TTC549 (cell line): Measurements from ENCODE around the gene RUNX3.

ENCODE experiments used
- FAIRE-seq: peaks from 2 replicates; lab custom pipeline; 2012; peaks lifted over from hg19 to GRCh38; lab: Jason Lieb, UNC

Gene RUNX3

GRCh38 chr1:24946861-24947658, 17.0 kb upstream of the RUNX3 start:
- FAIRE-seq = no peak

- no peak for FAIRE-seq
Measured at GRCh38 chr1:24945354-24946326, 15.6 kb upstream of the RUNX3 start.

DNA sequence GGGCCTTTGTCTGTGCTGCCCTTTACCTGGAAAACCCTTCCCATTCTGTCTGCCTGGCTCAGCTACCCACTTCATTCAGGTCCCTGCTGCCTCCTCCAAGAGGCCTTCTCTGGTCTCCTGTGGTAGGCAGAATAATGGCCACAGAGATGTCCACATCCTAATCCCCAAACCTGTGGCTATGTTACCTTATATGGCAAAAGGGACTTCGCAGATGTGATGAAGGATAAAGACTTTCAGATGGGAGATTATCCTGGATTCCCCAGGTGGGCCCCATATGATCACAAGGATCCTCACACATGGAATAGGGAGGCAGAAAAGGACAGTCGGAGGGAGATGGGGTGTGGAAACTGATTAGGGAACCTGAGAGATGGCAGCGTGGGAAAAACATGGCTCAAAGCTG, 14.2 kb upstream of the RUNX3 start:
- no peak for FAIRE-seq

- FAIRE-seq = no peak
Measured at GRCh38 chr1:24942789-24943188, 12.7 kb upstream of the RUNX3 start.

GRCh38 chr1:24941564-24941963, 11.5 kb upstream of the RUNX3 start:
- no peak for FAIRE-seq

DNA sequence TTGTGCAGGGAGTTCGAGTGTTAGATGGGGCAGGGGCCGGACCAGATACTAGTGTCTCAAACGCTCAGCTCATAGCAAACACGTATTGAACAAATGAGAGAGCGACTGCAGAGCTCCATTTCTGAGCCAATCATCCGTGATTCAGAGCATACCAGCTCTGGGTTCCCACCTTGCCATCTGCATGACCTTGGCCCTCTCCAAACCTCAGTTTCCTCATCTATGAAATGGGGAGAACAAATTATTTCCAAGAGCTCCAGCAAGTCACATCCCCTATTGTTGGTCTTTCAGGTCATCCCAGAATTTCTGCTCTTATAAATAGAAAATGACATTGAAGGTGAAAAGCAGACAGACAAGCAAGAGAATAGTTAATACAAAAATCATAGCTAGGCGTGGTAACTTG, 10.2 kb upstream of the RUNX3 start:
- no peak for FAIRE-seq

- no peak for FAIRE-seq
Measured at GRCh38 chr1:24939675-24940193, 9.7 kb upstream of the RUNX3 start.

- no peak for FAIRE-seq
Measured at GRCh38 chr1:24939040-24939674, 9.1 kb upstream of the RUNX3 start.

DNA sequence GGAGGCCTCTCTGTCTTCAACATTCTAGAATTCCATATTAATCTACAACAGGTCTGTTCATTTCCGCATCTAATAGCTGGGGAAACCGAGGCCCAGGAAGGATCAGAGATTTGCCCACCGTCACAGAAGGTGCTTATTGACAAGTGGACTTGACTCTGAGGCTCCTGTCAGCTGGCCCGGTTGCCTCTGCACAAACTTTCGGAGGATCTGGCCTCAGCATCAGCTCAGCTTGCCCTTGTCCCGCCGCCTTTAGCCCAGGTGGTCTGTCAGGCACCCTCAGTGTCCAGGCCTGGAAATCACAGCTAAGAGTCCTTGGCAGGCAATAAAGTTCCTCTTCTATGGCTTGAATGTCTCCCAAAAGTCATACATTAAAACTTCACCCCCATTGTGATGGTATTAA, 8.2 kb upstream of the RUNX3 start:
- no peak for FAIRE-seq

DNA sequence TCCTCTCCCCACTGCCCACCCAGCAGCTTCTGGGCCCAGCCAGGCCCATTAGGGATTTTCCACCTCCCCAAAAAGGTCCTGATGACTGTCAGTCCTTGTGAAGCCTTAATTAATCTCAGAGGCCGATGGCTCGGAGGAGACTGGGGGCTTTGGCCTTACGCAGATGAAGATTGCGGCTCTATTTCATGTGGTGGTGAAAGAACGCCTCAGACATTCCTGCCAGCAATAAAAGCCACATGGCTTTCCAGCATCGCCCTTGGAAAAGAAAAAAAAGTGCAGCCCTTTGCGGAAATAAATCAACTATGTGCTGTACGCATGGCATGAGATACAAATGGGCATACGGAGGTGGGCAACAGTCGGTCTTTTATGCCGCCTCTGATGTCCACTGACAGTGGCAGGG, 6.6 kb upstream of the RUNX3 start:
- no peak for FAIRE-seq

DNA sequence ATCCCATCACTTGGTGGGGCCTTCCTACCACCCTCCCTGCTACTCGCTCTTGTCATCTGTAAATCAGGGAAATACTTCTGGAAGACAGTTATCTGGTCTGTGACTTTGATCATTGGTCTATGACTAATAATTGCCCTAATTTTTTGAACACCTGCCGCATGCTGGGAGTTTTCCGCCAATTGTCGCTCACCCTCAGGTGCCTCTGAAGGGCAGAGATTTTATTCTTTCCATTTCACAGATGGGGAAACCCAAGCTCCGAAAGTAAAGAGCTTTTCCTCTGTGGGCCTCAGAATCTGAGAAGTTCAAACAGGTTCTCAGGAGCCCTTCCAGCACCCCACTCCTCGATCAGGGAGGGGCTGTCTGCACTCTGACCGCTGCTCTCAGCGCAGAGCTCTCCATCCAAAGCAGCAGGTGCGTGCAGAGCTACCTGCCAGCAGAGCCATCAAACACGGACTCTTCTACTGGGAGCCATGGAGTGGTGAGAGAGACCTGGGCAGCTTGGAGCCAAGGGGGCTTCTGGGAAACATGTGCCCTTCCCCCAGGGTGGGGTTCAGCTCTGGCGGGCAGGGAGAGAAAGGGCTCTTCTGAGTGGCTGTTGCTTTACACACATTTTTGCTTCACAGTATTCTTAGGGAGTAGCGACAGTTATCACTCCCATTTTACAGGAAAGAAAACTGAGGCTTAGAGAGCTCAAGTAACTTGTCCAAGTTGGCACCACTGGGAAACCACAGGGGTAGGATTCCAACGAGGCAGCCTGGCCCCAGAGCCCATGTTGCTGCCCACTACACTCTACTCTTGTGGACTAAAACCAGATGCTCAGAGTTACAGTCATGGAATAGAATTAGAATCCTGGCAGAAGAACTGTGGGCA, 5.8 kb upstream of the RUNX3 start:
- FAIRE-seq = no peak

- FAIRE-seq = no peak
Measured at GRCh38 chr1:24935196-24935526, 5.1 kb upstream of the RUNX3 start.

- no peak for FAIRE-seq
Measured at GRCh38 chr1:24934310-24935195, 4.5 kb upstream of the RUNX3 start.

DNA sequence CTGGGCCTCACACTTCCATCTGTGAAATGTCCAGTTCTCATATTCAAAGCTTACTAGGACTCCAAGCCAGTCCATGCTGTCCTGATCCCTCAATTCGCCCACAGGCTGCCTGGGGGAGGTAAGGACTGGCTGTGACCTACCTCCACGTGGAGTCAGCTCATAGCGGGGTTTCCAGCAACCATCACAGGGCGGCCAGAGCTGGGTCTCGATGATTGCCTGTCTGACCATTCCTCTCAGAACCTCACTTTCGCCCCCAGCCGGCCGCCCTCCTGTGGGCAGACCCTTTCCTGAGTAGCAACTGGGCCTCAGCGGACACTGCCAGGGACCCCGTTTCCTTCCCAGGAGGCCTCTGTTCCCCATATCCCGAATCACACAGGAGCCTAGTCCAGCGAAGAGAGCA, 3.4 kb upstream of the RUNX3 start:
- no peak for FAIRE-seq

GRCh38 chr1:24932725-24933294, 2.7 kb upstream of the RUNX3 start:
- no peak for FAIRE-seq

DNA sequence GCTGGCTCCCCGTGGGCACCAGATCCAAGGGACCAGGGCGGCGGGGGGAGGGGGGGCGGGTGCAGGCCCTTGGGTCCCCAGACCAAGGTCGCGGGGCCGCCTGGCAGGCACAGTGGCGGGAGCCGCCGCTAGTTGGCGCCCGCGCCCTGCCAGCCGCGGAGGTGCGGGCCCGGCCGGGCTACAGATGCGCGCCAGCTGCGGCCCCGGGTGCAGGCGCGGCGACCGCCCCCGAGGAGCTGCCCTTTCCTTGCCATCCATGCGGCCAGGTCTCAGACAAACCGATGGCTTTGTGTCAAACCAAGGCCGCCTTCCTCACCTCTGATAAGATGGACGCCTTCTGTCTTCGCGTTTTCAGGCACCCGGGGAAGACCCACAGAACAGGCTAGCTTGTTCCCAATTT, 2.2 kb upstream of the RUNX3 start:
- no peak for FAIRE-seq

GRCh38 chr1:24931468-24932231, 1.6 kb upstream of the RUNX3 start:
- FAIRE-seq = no peak

DNA sequence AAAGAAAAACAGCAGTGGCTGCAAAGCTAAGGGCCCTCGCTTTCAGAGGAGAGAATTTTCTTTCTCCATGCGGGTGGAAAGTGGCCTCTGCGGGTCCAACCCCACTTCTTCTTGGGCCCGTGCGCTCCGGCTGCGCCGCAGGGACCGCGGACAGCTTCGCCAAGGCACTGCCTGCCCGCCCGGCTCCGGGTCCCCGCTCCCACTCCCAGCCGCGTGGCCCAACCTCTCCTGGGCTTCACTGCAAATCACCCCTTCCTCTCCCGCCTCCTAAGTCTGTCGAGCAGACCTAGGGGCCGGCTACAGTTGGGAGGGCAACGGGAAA, 1.0 kb upstream of the RUNX3 start:
- FAIRE-seq = no peak

- no peak for FAIRE-seq
Measured at GRCh38 chr1:24929398-24930259, 447 bp downstream of the RUNX3 start.
